HFFc6 (cell line): ENCODE measurements around the gene CSN2. TPM values are rescaled to one million over a fixed set of nuclear protein-coding genes. Genes with fewer than 3 reads are reported as not detected.

Experiments used
- DNase-seq: peaks from one replicate; pipeline ENCODE4 v3.0.0-alpha.2; 2018
- H3K27ac Mint-ChIP-seq: 2 replicates; pipeline ENCODE4 v1.8.0; 2020; ENCODE audit warnings: mild to moderate bottlenecking, mixed read lengths
- H3K27me3 Mint-ChIP-seq: 2 replicates; pipeline ENCODE4 v1.8.0; 2021; ENCODE audit warnings: mild to moderate bottlenecking, moderate library complexity, mixed read lengths; ENCODE audit not compliant: insufficient read depth
- H3K36me3 Mint-ChIP-seq: 2 replicates; pipeline ENCODE4 v1.8.0; 2021; ENCODE audit warnings: low read depth, mixed read lengths
- H3K4me1 Mint-ChIP-seq: 2 replicates; pipeline ENCODE4 v1.8.0; 2020; ENCODE audit warnings: low read depth, mixed read lengths
- H3K4me3 Mint-ChIP-seq: 2 replicates; pipeline ENCODE4 v1.8.0; 2020; ENCODE audit warnings: mild to moderate bottlenecking, moderate library complexity, mixed read lengths
- H3K9me3 Mint-ChIP-seq: 2 replicates; pipeline ENCODE4 v1.8.0; 2020; ENCODE audit warnings: mild to moderate bottlenecking, mixed read lengths
- CTCF ChIP-seq: fragments of 200-600 bp; sonication (generic); IDR thresholded peaks from 2 replicates; pipeline ENCODE4 v1.5.0; 2021; ENCODE audit warnings: antibody characterized with exemption, mild to moderate bottlenecking
- total RNA-seq, 6 experiments: library from RNA; stranded (reverse); fragmentation: NEBNext Ultra II Directional; extraction: Animal tissue kit (Norgen Biotek cat#: 25700); gene quantifications; 2 replicates in 1 of 6; 3 replicates in 5 of 6; pipeline ENCODE4 v1.2.3, GENCODE V29; 2021

The CSN2 gene
- total RNA-seq, 6 experiments from 2014 or later: not detected

DNA sequence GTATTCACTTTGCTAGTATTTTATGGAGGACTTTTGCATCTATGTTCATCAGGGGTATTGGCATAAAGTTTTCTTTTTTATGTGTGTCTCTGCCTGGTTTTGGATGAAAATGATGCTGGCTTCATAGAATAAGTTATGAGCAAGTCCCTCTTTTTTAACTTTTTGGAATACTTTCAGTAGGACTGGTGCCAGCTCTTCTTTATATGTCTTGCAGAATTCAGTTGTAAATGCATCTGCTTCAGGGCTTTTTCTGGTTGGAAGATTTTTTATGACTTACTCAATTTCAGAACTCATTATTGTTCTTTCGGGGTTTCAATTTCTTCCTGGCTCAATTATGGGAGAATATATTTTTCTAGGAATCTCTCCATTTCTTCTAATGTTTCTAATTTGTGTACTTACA, 9.1 kb upstream of the CSN2 start:
- no peak overlapping the region for H3K4me3 Mint-ChIP-seq
- no peaks in the 10 kb centered on the region for H3K36me3 Mint-ChIP-seq
- peaks cover 22% of the 10 kb centered on the region for H3K9me3 Mint-ChIP-seq
- TF ChIP-seq CTCF: no peak
- H3K27me3 Mint-ChIP-seq: no peaks in the 10 kb centered on the region
- no peak for DNase-seq
- H3K4me1 Mint-ChIP-seq: no peaks in the 10 kb centered on the region
- no peak overlapping the region for H3K27ac Mint-ChIP-seq

DNA sequence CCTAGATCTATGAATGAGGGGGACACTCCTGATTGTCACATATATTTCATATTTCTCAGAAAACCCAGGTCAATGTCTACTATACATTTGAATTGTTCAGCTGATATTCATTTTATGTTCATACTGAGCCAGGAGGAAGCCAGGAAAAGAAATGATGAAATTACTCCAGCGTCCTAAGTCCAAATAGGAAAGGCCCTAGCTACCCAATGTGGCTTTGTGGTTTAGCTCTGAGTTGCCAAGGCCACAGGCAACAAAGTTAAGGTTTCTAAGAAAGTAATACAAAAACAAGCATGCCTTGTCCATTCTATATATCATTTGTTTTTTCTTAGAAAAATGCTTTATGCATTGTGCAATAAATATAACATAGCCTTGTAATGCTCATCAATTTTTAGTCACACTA, 4.5 kb upstream of the CSN2 start:
- Mint-ChIP-seq H3K4me3 (no peak overlapping the region), H3K9me3 (peaks cover 26% of the 10 kb centered on the region), H3K27me3 (no peaks in the 10 kb centered on the region), H3K27ac (no peak overlapping the region), H3K4me1 (no peaks in the 10 kb centered on the region), H3K36me3 (no peaks in the 10 kb centered on the region)
- DNase-seq: no peak
- TF ChIP-seq CTCF: no peak

DNA sequence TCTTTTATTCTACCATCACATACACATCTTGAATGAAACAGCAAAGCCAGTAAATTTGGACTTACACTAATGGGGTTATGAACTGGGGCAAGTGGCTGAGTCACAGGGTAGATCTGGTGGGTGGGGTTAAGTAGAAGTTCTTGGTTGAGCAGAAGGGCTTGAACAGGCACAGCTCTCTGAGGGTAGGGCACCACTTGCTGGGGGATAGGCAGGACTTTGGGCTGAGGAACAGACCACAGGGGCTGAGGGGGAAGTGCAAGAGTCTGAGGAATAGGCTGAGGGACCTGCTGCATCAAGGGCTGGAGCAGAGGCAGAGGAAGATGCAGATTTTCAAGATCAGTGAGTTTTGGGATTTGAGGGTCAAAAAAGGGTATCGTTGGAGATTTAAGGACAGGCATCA, 8.3 kb downstream of the CSN2 start:
- Mint-ChIP-seq H3K9me3 (peaks cover 6% of the 10 kb centered on the region; the same call in 1 of the 2 replicates), H3K4me3 (no peak overlapping the region), H3K27ac (no peak overlapping the region), H3K4me1 (no peaks in the 10 kb centered on the region), H3K27me3 (no peaks in the 10 kb centered on the region), H3K36me3 (no peaks in the 10 kb centered on the region)
- no peak for TF ChIP-seq CTCF
- DNase-seq: no peak

- no peak overlapping the region for H3K4me3 Mint-ChIP-seq
- no peak for TF ChIP-seq CTCF
- no peaks in the 10 kb centered on the region for H3K27me3 Mint-ChIP-seq
- H3K36me3 Mint-ChIP-seq: no peaks in the 10 kb centered on the region
- H3K27ac Mint-ChIP-seq: no peak overlapping the region
- H3K4me1 Mint-ChIP-seq: no peaks in the 10 kb centered on the region
- no peak for DNase-seq
- peaks cover 23% of the 10 kb centered on the region for H3K9me3 Mint-ChIP-seq
These were observed 13.9 kb downstream of the CSN2 start for GRCh38 chr4:69951602-69952001.

- Mint-ChIP-seq H3K9me3 (peaks cover 10% of the 10 kb centered on the region), H3K4me3 (no peak overlapping the region), H3K27ac (no peak overlapping the region), H3K36me3 (no peaks in the 10 kb centered on the region), H3K4me1 (no peaks in the 10 kb centered on the region), H3K27me3 (no peaks in the 10 kb centered on the region)
- TF ChIP-seq CTCF: no peak
- DNase-seq: no peak
These were observed 29.0 kb downstream of the CSN2 start for GRCh38 chr4:69936566-69936965.

GRCh38 chr4:69934150-69934549, 31.4 kb downstream of the CSN2 start:
- Mint-ChIP-seq H3K9me3 (peaks cover 10% of the 10 kb centered on the region), H3K36me3 (no peaks in the 10 kb centered on the region), H3K4me3 (no peak overlapping the region), H3K27me3 (no peaks in the 10 kb centered on the region), H3K27ac (no peak overlapping the region), H3K4me1 (no peaks in the 10 kb centered on the region)
- no peak for DNase-seq
- no peak for TF ChIP-seq CTCF
